ENCODE data around the gene SGTB.

GRCh38 chr5:65647941-65648340 is 74.0 kb downstream of the SGTB start:
- TF ChIP-seq REST (IDR thresholded peaks at IDR 0.05; ENCODE audit: unreplicated experiment) (no peak), CTCF (conservative IDR thresholded peaks at IDR 0.05; ENCODE audit: low read depth in 2 of 2) (no peak), EZH2phosphoT487 (IDR thresholded peaks at IDR 0.05; ENCODE audit: unreplicated experiment) (no peak), EZH2 (IDR thresholded peaks at IDR 0.05; ENCODE audit: low read depth, unreplicated experiment) (no peak), POLR2AphosphoS5 (IDR thresholded peaks at IDR 0.05; ENCODE audit: low read depth) (no peak), JUNB (IDR thresholded peaks at IDR 0.05; ENCODE audit: unreplicated experiment) (no peak), CREB1 (CRISPR knock-in tag; IDR thresholded peaks at IDR 0.05; ENCODE audit: low read depth) (no peak), ZNF331 (CRISPR knock-in tag; IDR thresholded peaks at IDR 0.05; ENCODE audit: low read depth) (no peak), ETS1 (IDR thresholded peaks at IDR 0.05) (no peak)

All from GM23338 (cell line).